ENCODE data around the gene KRT34.

DNA sequence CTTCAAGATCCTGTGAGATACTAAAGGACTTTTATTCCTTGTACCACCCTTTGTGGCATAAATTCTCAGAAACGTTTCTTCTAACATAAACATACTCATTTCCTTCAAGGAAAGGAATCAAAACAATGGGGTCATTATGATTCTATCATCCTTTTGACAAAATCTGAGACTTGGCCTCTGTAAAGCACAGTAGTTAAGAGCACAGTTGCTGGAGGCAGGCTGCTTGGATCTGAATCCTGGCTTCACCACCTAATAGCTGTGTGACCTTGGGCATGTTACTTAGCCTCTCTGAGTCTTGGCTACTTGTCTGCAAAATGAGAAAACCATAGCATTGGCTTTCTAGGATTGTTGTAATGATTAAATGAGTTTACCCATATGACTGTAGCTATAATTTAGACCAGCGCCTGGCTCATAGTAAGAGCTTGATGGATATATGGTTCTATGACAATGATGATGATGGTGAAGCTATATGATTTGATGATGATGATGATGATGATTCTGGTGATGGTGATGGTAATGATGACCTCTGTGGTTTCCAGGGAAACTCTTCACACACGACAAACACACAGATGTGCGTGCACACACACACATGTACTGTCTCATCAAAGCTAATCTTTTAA, 21.4 kb upstream of the KRT34 start:
- TF ChIP-seq MAX (IDR thresholded peaks at IDR 0.05; ENCODE audit: low read depth, low read length) (no peak), CTCF (IDR thresholded peaks at IDR 0.05; ENCODE audit: low read depth, low read length) (no peak), POLR2A (IDR thresholded peaks at IDR 0.05; ENCODE audit: extremely low read depth, insufficient read length) (no peak), MYC (IDR thresholded peaks at IDR 0.05; ENCODE audit: low read depth, low read length) (no peak)
